AG10803 (cell line): ENCODE measurements around the gene KRTAP10-10.

Source experiments
- DNase-seq: peaks from one replicate; pipeline ENCODE4 v3.0.0; 2010; ENCODE audit warnings: low read depth
- H3K4me3 ChIP-seq: 2 replicates; pipeline ENCODE4 v1.5.1; 2011; ENCODE audit warnings: mild to moderate bottlenecking, low read length, control low read depth
- TF ChIP-seq, protein P1 (sequence below): conservative IDR thresholded peaks from 2 replicates; pipeline ENCODE4 v1.5.1; 2011; ENCODE audit warnings: mild to moderate bottlenecking, low read length, control low read depth, inconsistent platforms

Gene KRTAP10-10

DNA sequence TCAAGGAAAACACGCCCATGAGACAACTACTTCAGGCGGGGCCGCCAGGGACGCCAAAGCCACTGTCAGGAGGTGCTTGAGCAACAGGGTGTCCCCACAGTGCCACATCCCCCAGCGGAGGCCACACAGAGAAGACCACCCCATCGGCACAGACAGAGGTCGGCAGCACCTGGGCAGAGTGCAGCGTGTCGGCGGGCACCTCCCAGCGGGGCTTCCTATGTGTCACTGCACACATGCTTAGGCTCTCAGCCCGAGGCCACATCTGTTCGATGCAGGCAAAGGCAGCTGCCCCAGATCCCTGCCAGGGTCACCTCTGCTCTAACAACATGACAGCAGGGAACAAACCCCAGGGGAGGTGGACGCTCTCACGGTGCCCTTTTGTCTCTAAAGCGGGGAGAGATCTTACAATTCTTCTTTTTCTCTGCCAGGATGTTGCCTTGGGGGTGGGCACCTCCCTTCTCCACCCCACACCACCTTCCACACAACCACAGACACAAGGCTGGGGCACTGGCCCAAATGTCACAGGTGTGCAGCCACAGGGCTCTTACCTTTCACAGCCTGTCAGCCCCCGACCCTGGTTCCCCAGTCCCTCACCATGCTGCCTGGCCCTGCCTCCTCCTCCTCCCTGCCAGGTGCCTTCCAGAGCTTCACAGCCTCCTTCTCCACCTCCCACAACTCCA, 21.1 kb upstream of the KRTAP10-10 start:
- TF ChIP-seq, protein P1, sequence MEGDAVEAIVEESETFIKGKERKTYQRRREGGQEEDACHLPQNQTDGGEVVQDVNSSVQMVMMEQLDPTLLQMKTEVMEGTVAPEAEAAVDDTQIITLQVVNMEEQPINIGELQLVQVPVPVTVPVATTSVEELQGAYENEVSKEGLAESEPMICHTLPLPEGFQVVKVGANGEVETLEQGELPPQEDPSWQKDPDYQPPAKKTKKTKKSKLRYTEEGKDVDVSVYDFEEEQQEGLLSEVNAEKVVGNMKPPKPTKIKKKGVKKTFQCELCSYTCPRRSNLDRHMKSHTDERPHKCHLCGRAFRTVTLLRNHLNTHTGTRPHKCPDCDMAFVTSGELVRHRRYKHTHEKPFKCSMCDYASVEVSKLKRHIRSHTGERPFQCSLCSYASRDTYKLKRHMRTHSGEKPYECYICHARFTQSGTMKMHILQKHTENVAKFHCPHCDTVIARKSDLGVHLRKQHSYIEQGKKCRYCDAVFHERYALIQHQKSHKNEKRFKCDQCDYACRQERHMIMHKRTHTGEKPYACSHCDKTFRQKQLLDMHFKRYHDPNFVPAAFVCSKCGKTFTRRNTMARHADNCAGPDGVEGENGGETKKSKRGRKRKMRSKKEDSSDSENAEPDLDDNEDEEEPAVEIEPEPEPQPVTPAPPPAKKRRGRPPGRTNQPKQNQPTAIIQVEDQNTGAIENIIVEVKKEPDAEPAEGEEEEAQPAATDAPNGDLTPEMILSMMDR: no peak
- H3K4me3 ChIP-seq: no peak overlapping the region
- no peak for DNase-seq

DNA sequence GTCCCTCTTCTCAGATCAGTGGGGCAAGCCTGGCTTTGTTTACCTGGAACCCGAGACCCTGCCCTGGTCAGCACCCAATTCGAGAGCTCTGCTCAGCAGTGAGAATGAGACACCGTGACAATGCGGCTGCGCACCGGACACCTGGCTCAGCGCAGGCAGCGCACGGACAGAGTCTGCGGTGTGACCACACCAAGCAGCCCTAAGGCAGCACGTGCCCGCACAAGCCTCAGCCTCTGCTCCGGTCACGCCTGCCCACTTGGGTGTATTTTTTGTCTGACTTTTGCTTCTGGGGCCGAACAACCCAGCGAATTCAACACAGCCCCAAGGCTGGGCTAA, 20.6 kb upstream of the KRTAP10-10 start:
- TF ChIP-seq, protein P1: no peak
- no peak overlapping the region for H3K4me3 ChIP-seq
- no peak for DNase-seq

DNA sequence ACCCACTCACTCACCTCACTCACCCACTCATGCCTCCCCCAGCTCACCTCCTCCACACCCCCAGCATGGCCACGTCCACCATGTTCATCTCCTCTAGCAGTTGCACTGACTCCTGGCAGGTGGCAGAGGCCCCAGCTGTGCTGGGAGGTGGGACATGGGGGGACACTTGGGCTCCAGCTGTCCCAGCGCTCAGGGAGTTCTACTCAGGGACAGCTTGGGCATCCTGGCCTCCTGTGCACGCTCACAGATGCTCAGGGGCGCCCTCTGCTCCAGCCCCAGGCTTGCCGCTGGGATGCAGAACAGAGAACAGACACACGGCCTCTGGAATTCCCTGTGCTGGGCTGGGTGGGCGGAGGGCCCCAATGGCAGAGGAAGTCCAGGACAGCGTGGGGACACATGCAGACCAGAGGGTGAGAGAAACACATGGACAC, 20.1 kb upstream of the KRTAP10-10 start:
- TF ChIP-seq, protein P1: no peak
- no peak for DNase-seq

DNA sequence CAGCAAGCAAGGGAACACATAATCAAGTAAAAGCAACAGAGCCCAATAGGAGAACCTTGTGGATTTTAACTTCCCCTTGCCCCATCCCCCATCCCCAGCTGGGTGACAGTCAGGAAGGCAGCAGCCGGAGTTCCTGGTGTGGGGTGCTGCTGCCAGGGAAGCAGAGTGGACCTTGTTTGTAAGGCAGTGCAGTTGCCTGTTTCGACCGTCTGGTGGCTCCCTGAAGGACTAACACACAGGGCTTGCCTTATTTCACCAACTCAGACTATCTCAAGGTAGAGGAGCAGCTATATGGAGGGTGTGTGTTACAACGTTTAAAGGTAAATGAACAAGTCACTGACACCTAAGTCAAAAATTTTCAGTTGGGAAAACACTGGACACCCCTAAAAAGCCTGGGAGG, 18.7 kb upstream of the KRTAP10-10 start:
- TF ChIP-seq, protein P1: peak; percentile 22; the same call in 1 of the 2 replicates
- H3K4me3 ChIP-seq: no peak overlapping the region
- peak; percentile 15 for DNase-seq

More for the DNA sequence above, 20.1 kb upstream of the KRTAP10-10 start:
- no peak overlapping the region for H3K4me3 ChIP-seq

DNA sequence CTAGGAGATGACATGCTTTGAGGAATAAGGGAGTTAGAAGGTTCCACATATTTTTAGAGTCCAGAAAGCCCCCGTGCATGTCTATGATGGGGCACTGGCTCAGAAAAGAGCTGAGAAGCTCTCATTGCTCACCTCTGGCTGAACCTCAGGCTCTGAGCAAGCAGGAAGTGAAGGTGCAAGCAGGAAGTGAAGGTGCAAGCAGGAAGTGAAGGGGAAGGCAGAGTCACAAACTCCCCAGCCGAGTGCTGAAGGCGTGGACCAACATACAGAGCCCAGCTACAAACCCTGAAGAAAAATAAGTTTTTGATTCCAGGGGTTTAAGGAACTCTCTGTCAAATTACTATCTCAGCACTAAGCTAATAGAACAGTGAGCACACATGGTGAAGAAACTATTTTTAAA, 18.2 kb upstream of the KRTAP10-10 start:
- no peak overlapping the region for H3K4me3 ChIP-seq
- TF ChIP-seq, protein P1: no peak
- DNase-seq: no peak

DNA sequence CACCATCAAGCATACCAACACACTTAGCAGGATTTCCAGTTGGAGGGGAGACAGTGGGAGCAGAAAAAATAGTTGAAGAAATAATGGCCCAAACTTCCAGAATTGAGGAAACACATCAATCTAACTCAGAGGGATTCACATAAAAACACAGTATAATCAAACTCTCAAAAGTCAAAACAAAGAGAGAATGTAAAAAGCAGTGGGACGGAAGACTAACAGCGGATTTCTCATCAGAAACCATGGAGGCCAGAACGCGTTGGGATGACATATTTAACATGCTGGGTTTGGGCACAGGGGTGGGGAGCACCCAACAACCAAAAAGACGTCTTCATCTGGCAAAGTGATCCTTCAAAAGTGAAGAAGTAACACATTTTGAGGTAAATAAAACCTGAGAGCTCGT, 17.3 kb upstream of the KRTAP10-10 start:
- H3K4me3 ChIP-seq: no peak overlapping the region
- TF ChIP-seq, protein P1: no peak
- no peak for DNase-seq

DNA sequence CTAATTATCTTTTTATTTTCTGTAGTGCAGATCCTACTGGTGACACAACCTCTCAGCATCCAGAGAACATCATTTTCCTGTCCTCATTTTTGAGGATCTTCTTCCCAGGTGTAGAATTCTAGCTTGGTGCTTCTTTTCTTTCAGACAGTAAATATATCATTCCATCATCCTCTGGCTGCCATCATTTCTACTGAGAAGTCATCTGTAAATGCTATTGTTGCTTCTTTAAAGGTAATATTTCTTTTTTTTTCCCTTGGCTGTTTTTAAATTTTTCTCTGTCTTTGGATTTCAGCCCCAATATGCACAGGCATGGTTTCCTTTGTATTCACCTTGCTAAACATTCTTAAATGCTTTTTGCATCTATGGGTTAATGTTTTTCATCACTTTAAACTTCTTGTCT, 13.6 kb upstream of the KRTAP10-10 start:
- H3K4me3 ChIP-seq: no peak overlapping the region
- DNase-seq: no peak
- TF ChIP-seq, protein P1: no peak
